Measurements from ENCODE around the gene NEK10.
"Not testable (repeated sequence)": the region's sequence is repeated elsewhere in the genome, so short reads cannot be mapped to it uniquely, and the experiment has no call there.

NEK10 gene

GRCh38 chr3:27356976-27357375 is 12.2 kb downstream of the NEK10 start:
- in situ Hi-C loops (cut with HindIII; ENCODE audit: low pct_ligation_motif_present, low pct_unique_long_range_greater_than_20kb, low sequenced_read_pairs), result no loop called here
- DNase-seq, result no peak

- no peak for DNase-seq
- in situ Hi-C loops (cut with HindIII; ENCODE audit: low pct_ligation_motif_present, low pct_unique_long_range_greater_than_20kb, low sequenced_read_pairs), result no loop called here
Observed at GRCh38 chr3:27354588-27355203, 14.5 kb downstream of the NEK10 start.

GRCh38 chr3:27354161-27354560 is 15.0 kb downstream of the NEK10 start:
- in situ Hi-C loops (cut with HindIII; ENCODE audit: low pct_ligation_motif_present, low pct_unique_long_range_greater_than_20kb, low sequenced_read_pairs), result no loop called here
- no peak for DNase-seq

GRCh38 chr3:27353221-27353620 is 16.0 kb downstream of the NEK10 start:
- in situ Hi-C loops (cut with HindIII; ENCODE audit: low pct_ligation_motif_present, low pct_unique_long_range_greater_than_20kb, low sequenced_read_pairs), result no loop called here
- no peak for DNase-seq

GRCh38 chr3:27352047-27352446 is 17.1 kb downstream of the NEK10 start:
- in situ Hi-C loops (cut with HindIII; ENCODE audit: low pct_ligation_motif_present, low pct_unique_long_range_greater_than_20kb, low sequenced_read_pairs), result no loop called here
- DNase-seq, result no peak

GRCh38 chr3:27349832-27350231 is 19.4 kb downstream of the NEK10 start:
- in situ Hi-C loops (cut with HindIII; ENCODE audit: low pct_ligation_motif_present, low pct_unique_long_range_greater_than_20kb, low sequenced_read_pairs), result no loop called here

GRCh38 chr3:27345959-27346865 is 23.0 kb downstream of the NEK10 start:
- no peak for DNase-seq

More at GRCh38 chr3:27349832-27350231, 19.4 kb downstream of the NEK10 start:
- no peak for DNase-seq

GRCh38 chr3:27345493-27345892 is 23.7 kb downstream of the NEK10 start:
- in situ Hi-C loops (cut with HindIII; ENCODE audit: low pct_ligation_motif_present, low pct_unique_long_range_greater_than_20kb, low sequenced_read_pairs), result no loop called here
- DNase-seq, result no peak

More at GRCh38 chr3:27345959-27346865, 23.0 kb downstream of the NEK10 start:
- in situ Hi-C loops (cut with HindIII; ENCODE audit: low pct_ligation_motif_present, low pct_unique_long_range_greater_than_20kb, low sequenced_read_pairs), result no loop called here

- in situ Hi-C loops (cut with HindIII; ENCODE audit: low pct_ligation_motif_present, low pct_unique_long_range_greater_than_20kb, low sequenced_read_pairs), result no loop called here
- no peak for DNase-seq
Observed at GRCh38 chr3:27345045-27345444, 24.1 kb downstream of the NEK10 start.

- in situ Hi-C loops (cut with HindIII; ENCODE audit: low pct_ligation_motif_present, low pct_unique_long_range_greater_than_20kb, low sequenced_read_pairs), result no loop called here
Observed at GRCh38 chr3:27344192-27344591, 25.0 kb downstream of the NEK10 start.

GRCh38 chr3:27342267-27342666 is 26.9 kb downstream of the NEK10 start:
- no peak for DNase-seq
- in situ Hi-C loops (cut with HindIII; ENCODE audit: low pct_ligation_motif_present, low pct_unique_long_range_greater_than_20kb, low sequenced_read_pairs), result no loop called here

More at GRCh38 chr3:27344192-27344591, 25.0 kb downstream of the NEK10 start:
- no peak for DNase-seq

GRCh38 chr3:27340534-27340933 is 28.6 kb downstream of the NEK10 start:
- in situ Hi-C loops (cut with HindIII; ENCODE audit: low pct_ligation_motif_present, low pct_unique_long_range_greater_than_20kb, low sequenced_read_pairs), result no loop called here

GRCh38 chr3:27335571-27335970 is 33.6 kb downstream of the NEK10 start:
- DNase-seq, result no peak
- in situ Hi-C loops (cut with HindIII; ENCODE audit: low pct_ligation_motif_present, low pct_unique_long_range_greater_than_20kb, low sequenced_read_pairs), result no loop called here

More at GRCh38 chr3:27340534-27340933, 28.6 kb downstream of the NEK10 start:
- no peak for DNase-seq

GRCh38 chr3:27333843-27334242 is 35.3 kb downstream of the NEK10 start:
- in situ Hi-C loops (cut with HindIII; ENCODE audit: low pct_ligation_motif_present, low pct_unique_long_range_greater_than_20kb, low sequenced_read_pairs), result no loop called here
- no peak for DNase-seq

- in situ Hi-C loops (cut with HindIII; ENCODE audit: low pct_ligation_motif_present, low pct_unique_long_range_greater_than_20kb, low sequenced_read_pairs); DNase-seq: not testable (repeated sequence)
Observed at GRCh38 chr3:27328982-27329762, 40.0 kb downstream of the NEK10 start.

- no peak for DNase-seq
- in situ Hi-C loops (cut with HindIII; ENCODE audit: low pct_ligation_motif_present, low pct_unique_long_range_greater_than_20kb, low sequenced_read_pairs), result no loop called here
Observed at GRCh38 chr3:27326629-27327545, 42.3 kb downstream of the NEK10 start.

- in situ Hi-C loops (cut with HindIII; ENCODE audit: low pct_ligation_motif_present, low pct_unique_long_range_greater_than_20kb, low sequenced_read_pairs), result no loop called here
- DNase-seq, result no peak
Observed at GRCh38 chr3:27326202-27326601, 43.0 kb downstream of the NEK10 start.

GRCh38 chr3:27325419-27325818 is 43.8 kb downstream of the NEK10 start:
- in situ Hi-C loops (cut with HindIII; ENCODE audit: low pct_ligation_motif_present, low pct_unique_long_range_greater_than_20kb, low sequenced_read_pairs), result no loop called here
- DNase-seq, result no peak

Data from ACHN (cell line).